Small intestine (tissue), 7 donors: ENCODE measurements around the gene ATP10A. TPM values are rescaled to one million over a fixed set of nuclear protein-coding genes. Genes with fewer than 3 reads are reported as not detected.
A peak's percentile ranks its signal among the peaks of the same experiment; 100 is the strongest.

ENCODE experiments used
- DNase-seq, 2 donors: peaks; one replicate each; pipeline versions ENCODE4 v3.0.0 to v3.0.0-alpha.2; 2013
- FAIRE-seq: peaks from 2 replicates; lab custom pipeline; 2012; peaks lifted over from hg19 to GRCh38; lab: Jason Lieb, UNC
- H3K27ac ChIP-seq, 3 donors: one replicate each; pipeline ENCODE4 v1.5.1; 2013; ENCODE audit warnings: low read length in 2 of 3, mild to moderate bottlenecking in 2 of 3, control low read depth in 1 of 3, inconsistent platforms in 1 of 3, low read depth in 1 of 3, moderate library complexity in 1 of 3
- H3K27me3 ChIP-seq, 3 donors: one replicate each; pipeline ENCODE4 v1.6.1; 2013; ENCODE audit warnings: low read length in 3 of 3, inconsistent platforms in 1 of 3; ENCODE audit not compliant: control insufficient read depth in 3 of 3, insufficient read depth in 3 of 3
- H3K36me3 ChIP-seq, 3 donors: one replicate each; pipeline ENCODE4 v1.6.1; 2013; ENCODE audit warnings: low read length in 3 of 3, inconsistent platforms in 1 of 3, low read depth in 1 of 3, mild to moderate bottlenecking in 1 of 3, moderate library complexity in 1 of 3; ENCODE audit not compliant: control insufficient read depth in 3 of 3, insufficient read depth in 2 of 3
- H3K4me1 ChIP-seq, 3 donors: one replicate each; pipeline ENCODE4 v1.6.1; 2013; ENCODE audit warnings: low read length in 2 of 3, inconsistent platforms in 1 of 3, low read depth in 1 of 3, mild to moderate bottlenecking in 1 of 3, moderate library complexity in 1 of 3; ENCODE audit not compliant: control insufficient read depth in 3 of 3, insufficient read depth in 2 of 3
- H3K4me3 ChIP-seq, 3 donors: one replicate each; pipeline ENCODE4 v1.5.1; 2013; ENCODE audit warnings: low read length in 3 of 3, control low read depth in 1 of 3, inconsistent platforms in 1 of 3, low read depth in 1 of 3, mild to moderate bottlenecking in 1 of 3, moderate library complexity in 1 of 3
- H3K9me3 ChIP-seq, 2 donors: one replicate each; pipeline ENCODE4 v1.6.1; 2013; ENCODE audit warnings: low read depth in 1 of 2, low read length in 1 of 2; ENCODE audit not compliant: control insufficient read depth in 2 of 2, insufficient read depth in 1 of 2
- WGBS, 3 donors: extraction: QIAGEN DNeasy Blood & Tissue Kit; methylation state at CpG; one replicate each; pipeline ENCODE4 v1.1.7; 2013; 5-methylcytosine and 5-hydroxymethylcytosine counted together
- polyA plus RNA-seq, 4 donors: library from polyadenylated mRNA; stranded (reverse) in 3 of 4; unstranded in 1 of 4; fragments of 200-250 nt in 3 of 4; fragments of 120-200 nt in 1 of 4; gene quantifications; one replicate each; pipeline versions ENCODE4 v1.2.1 to v1.2.3, GENCODE V29; 2013
- donor health status: healthy with polysubstance abuse.
- donor health status: control.
- donor health status: control.
- donor health status: Bipolar disorder and iron deficiency.
- donor health status: healthy.

The ATP10A gene
- polyA plus RNA-seq, 4 donors, result 0.27 to 2.8 (median 1.3) TPM; not detected in 1

DNA sequence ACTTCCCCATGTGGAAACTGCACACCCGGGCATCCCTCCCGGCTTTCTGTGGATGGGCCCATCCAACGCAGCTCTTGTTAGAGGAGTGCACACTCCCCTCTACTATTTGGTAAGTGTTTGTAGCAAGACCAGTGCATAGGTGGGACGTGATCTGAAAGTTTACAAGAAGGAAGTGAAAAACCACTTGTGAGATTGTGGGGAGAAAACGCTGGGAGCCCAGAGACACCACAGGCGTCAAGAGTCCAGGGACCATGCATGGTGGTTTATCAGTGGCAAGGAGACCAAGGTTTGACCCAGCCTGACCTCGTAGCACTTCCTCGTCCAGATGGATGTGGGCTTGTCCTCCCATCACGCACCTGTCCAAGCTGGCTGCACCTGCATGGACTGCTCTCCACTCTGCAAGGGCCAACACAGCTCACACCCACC, 51.6 kb downstream of the ATP10A start:
- H3K27me3 ChIP-seq, result no peaks in the 10 kb centered on the region
- H3K4me1 ChIP-seq, result no peaks in the 10 kb centered on the region
- H3K36me3 ChIP-seq, result no peaks in the 10 kb centered on the region
- H3K4me3 ChIP-seq, result no peak overlapping the region
- no peak for FAIRE-seq
- WGBS, 3 donors, result 68 to 85% (median 72%) methylated on average over 9 of the region's 9 CpGs
- peak in 1 of 2 donors; percentile 10 for DNase-seq
- peaks cover 0 to 4% of the 10 kb centered on the region in 2 donors for H3K9me3 ChIP-seq
- no peak overlapping the region for H3K27ac ChIP-seq

DNA sequence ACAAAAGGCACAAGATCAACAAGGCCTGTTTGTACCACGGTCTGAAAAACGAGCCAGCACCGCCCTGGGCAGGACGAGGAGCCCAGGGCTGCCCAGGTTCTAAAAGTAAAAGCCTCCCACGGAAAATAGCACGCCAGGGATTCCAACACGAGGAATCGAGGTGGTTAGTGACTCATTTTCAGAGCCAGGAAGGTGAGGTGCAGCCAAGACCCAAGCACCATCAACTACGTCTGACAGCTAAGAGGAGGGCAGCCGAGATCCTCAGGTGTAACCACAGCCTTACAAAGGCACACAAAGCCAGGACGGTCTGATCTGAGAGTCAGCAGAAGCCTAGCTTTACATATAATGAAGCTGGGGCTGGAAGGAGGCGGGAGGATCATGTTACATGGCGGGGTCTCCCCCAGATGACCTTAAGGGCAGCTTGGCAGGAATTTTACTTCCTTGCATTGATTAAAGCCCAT, 52.5 kb downstream of the ATP10A start:
- Histone ChIP-seq H3K4me3 (no peak overlapping the region), H3K36me3 (no peaks in the 10 kb centered on the region), H3K27me3 (no peaks in the 10 kb centered on the region), H3K9me3 (peaks cover 0 to 4% of the 10 kb centered on the region in 2 donors), H3K4me1 (no peaks in the 10 kb centered on the region), H3K27ac (no peak overlapping the region)
- FAIRE-seq (no peak), DNase-seq (peak in 1 of 2 donors; percentile 13)
- 53 to 58% (median 56%) methylated on average over 13 of the region's 13 CpGs for WGBS, 3 donors

- no peak for FAIRE-seq
- Histone ChIP-seq H3K36me3 (no peaks in the 10 kb centered on the region), H3K27me3 (no peaks in the 10 kb centered on the region), H3K27ac (no peak overlapping the region), H3K4me3 (no peak overlapping the region), H3K9me3 (peaks cover 0 to 4% of the 10 kb centered on the region in 2 donors), H3K4me1 (no peaks in the 10 kb centered on the region)
- WGBS, 3 donors, result 73 to 82% (median 78%) methylated on average over 8 of the region's 8 CpGs
- no peak for DNase-seq
Observed at GRCh38 chr15:25810154-25810553, 53.0 kb downstream of the ATP10A start.

DNA sequence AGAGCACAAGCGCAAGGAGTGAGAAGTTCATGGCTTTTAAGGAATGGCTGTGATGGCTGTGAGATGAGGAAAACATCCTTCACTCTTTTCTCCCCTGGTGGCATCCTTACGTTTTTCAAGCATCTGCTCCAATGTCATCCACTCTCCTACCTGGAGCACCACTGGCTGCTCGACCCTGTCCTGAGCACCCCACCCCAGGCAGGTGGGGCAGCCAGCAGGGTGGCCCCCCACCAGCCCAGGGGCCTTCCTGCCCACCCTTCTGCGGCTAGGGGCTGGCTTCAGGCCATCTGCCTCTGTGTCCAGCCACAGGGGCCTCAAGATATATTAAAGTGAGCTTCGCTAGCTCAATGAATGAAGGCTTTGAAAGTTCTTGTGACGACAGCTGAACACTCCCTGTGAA, 56.1 kb downstream of the ATP10A start:
- WGBS, 3 donors, result 64 to 85% (median 78%) methylated on average over 6 of the region's 6 CpGs
- FAIRE-seq (no peak), DNase-seq (no peak)
- Histone ChIP-seq H3K27me3 (no peaks in the 10 kb centered on the region), H3K9me3 (peaks cover 0 to 4% of the 10 kb centered on the region in 2 donors), H3K4me1 (no peaks in the 10 kb centered on the region), H3K27ac (no peak overlapping the region), H3K4me3 (no peak overlapping the region), H3K36me3 (no peaks in the 10 kb centered on the region)

DNA sequence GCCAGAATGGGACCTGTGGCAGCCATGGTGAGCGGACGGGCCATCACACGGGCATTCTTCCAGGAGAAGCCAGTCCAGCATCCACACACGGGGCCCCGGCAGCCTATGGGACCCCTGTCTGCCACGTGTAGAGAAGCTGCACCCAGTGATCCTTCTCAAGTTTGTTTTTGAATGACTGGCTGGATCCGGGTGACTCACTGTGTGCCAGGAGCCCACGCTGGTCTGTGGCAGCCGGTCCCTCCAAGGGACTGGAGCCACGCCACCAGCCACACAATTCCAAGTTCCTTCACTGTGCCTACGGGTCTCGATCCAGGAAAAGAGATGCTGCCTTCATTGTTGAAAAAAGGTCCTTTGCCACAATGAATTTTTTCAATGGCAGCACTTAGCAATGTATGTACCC, 58.1 kb downstream of the ATP10A start:
- Histone ChIP-seq H3K9me3 (no peaks in the 10 kb centered on the region), H3K36me3 (no peaks in the 10 kb centered on the region), H3K4me1 (no peaks in the 10 kb centered on the region), H3K27me3 (no peaks in the 10 kb centered on the region), H3K27ac (no peak overlapping the region), H3K4me3 (no peak overlapping the region)
- FAIRE-seq (no peak), DNase-seq (no peak)
- 86 to 92% (median 90%) methylated on average over 12 of the region's 12 CpGs for WGBS, 3 donors

DNA sequence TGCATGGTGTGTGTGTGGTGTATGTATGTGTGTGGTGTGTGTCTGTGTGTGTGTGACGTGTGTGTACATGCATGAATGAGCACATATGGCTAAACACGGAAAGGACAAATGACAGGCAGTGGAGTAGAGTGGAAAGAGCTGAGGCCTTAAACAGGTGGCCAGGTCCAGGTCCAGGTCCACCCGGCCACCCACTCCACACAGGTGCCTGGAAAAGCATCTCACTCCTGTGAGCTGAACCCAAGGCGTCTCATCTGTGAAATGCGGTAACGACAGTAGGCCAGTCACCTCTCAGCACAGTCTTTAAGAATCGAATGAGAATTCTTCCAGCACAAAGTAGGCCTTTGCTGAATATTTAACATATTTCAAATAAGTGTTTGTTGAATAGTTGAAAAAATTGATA, 58.7 kb downstream of the ATP10A start:
- no peak overlapping the region for H3K4me3 ChIP-seq
- no peak for DNase-seq
- no peaks in the 10 kb centered on the region for H3K27me3 ChIP-seq
- H3K36me3 ChIP-seq, result no peaks in the 10 kb centered on the region
- H3K4me1 ChIP-seq, result no peaks in the 10 kb centered on the region
- no peak for FAIRE-seq
- no peak overlapping the region for H3K27ac ChIP-seq
- H3K9me3 ChIP-seq, result no peaks in the 10 kb centered on the region
- WGBS, 3 donors, result 78 to 87% (median 81%) methylated on average over 7 of the region's 7 CpGs

DNA sequence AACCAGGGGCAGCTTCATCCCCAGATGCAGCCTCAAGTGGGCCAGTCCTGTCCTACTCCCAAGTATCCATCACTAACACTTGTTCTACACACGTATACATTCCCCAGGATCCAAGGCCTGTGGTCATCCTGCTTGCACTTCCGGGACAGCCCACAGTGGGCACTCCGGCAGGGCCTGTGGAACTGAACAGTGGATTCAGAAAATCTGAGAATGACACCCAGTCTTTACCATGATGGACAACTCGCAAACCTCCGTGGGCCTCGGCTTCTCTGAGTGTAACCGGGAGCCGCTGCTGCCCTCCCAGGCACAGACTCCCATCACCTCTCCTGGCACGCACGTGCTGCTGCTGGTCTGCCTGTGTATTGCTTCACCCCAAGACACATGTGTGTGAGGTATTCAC, 59.6 kb downstream of the ATP10A start:
- no peaks in the 10 kb centered on the region for H3K4me1 ChIP-seq
- H3K4me3 ChIP-seq, result no peak overlapping the region
- DNase-seq (no peak), FAIRE-seq (no peak)
- no peaks in the 10 kb centered on the region for H3K27me3 ChIP-seq
- H3K27ac ChIP-seq, result no peak overlapping the region
- WGBS, 3 donors, result 87 to 91% (median 87%) methylated on average over 10 of the region's 10 CpGs
- no peaks in the 10 kb centered on the region for H3K9me3 ChIP-seq
- H3K36me3 ChIP-seq, result no peaks in the 10 kb centered on the region

GRCh38 chr15:25803036-25803435, 60.1 kb downstream of the ATP10A start:
- DNase-seq, result no peak
- Histone ChIP-seq H3K4me1 (no peaks in the 10 kb centered on the region), H3K4me3 (no peak overlapping the region), H3K27ac (no peak overlapping the region), H3K9me3 (no peaks in the 10 kb centered on the region), H3K36me3 (no peaks in the 10 kb centered on the region), H3K27me3 (no peaks in the 10 kb centered on the region)
- WGBS, 3 donors, result 90 to 93% (median 92%) methylated on average over 11 of the region's 11 CpGs
- no peak for FAIRE-seq

DNA sequence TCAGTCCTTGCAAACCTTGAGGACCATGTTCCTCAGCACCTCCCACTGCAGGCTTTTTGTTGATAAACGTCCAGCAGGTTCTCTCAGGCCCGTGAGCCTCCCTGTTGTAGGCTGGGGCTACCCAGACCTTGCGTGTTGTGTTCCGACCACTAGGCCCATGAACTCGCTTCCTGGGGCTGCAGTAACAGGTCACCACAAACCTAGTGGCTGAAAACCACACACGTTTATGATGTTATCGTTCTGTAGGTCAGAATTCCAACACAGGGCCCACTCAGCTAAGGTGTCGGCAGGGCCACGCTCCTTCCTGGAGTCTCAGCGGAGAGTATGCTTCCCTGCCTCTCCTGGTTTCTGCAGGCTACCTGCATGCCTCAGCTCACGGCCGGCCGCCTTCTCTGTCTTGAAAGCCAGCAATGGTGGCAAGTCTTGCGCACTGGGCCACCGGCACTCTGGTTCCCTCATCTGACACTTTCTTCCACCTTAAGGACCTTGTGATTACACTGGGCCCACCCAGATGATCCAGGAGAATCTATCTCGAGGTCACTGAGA, 60.8 kb downstream of the ATP10A start:
- no peak for FAIRE-seq
- Histone ChIP-seq H3K36me3 (no peaks in the 10 kb centered on the region), H3K4me1 (no peaks in the 10 kb centered on the region), H3K9me3 (peaks cover 0 to 1% of the 10 kb centered on the region in 2 donors), H3K27ac (no peak overlapping the region), H3K27me3 (no peaks in the 10 kb centered on the region), H3K4me3 (no peak overlapping the region)
- WGBS, 3 donors, result 78 to 88% (median 79%) methylated on average over 16 of the region's 16 CpGs
- no peak for DNase-seq
